ENCODE data around the gene ATXN2.
"Not testable (repeated sequence)": the region's sequence is repeated elsewhere in the genome, so short reads cannot be mapped to it uniquely, and the experiment has no call there.

The ATXN2 gene

DNA sequence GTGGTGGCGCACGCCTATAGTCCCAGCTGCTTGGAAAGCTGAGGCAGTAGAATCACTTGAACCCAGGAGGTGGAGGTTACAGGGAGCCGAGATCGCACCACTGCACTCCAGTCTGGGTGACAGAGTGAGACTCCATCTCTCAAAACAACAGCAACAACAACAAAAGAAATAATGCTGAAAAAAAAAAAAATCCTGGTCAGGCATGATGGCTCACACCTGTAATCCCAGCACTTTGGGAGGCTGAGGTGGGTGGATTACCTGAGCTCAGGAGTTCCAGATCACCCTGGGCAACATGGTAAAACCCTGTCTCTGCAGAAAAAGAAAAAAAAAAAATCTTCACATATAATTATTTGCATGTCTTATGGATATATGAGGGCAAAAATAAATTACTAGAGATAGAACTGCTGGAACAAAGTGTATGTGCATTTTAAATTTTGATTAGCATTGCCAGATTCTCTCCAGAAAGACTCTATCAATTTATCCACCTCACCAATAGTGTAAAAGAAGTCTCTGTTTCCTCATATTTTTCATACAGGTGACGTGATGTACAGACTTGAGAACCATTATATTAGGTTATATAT is 75.4 kb downstream of the ATXN2 start:
- no peak overlapping the region for H3K4me3 Mint-ChIP-seq
- peaks cover 26% of the 10 kb centered on the region for H3K36me3 Mint-ChIP-seq (ENCODE audit: low read depth)
- peaks cover 3% of the 10 kb centered on the region for H3K4me1 Mint-ChIP-seq (ENCODE audit: low read depth)
- no peaks in the 10 kb centered on the region for H3K9me3 Mint-ChIP-seq
- no peaks in the 10 kb centered on the region for H3K27me3 Mint-ChIP-seq (ENCODE audit: low read depth)
- H3K27ac Mint-ChIP-seq, result no peak overlapping the region
- no peak for DNase-seq (ENCODE audit: low spot score)

DNA sequence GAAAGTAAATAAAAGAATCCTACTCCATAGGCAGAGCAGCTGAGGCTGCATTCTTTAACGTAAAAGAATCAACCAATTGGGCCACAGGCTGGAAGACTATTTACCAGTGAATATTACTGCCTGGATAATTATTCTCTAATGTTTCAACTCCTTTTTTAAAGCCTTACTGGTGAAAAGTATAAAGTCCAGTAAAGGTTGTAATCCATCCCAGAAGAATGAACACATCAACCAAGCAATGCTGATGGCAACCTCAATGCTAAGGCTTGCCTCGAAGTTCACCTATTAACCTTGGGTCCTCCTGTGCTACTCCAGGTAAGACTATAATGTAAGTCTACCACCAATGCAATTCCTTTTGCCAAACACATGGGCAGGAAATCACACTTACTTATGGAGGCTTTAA is 77.3 kb downstream of the ATXN2 start:
- H3K27ac Mint-ChIP-seq, result no peak overlapping the region
- no peaks in the 10 kb centered on the region for H3K27me3 Mint-ChIP-seq (ENCODE audit: low read depth)
- no peaks in the 10 kb centered on the region for H3K9me3 Mint-ChIP-seq
- peaks cover 3% of the 10 kb centered on the region for H3K4me1 Mint-ChIP-seq (ENCODE audit: low read depth)
- H3K4me3 Mint-ChIP-seq, result no peak overlapping the region
- DNase-seq (ENCODE audit: low spot score), result no peak
- H3K36me3 Mint-ChIP-seq (ENCODE audit: low read depth), result peaks cover 24% of the 10 kb centered on the region

DNA sequence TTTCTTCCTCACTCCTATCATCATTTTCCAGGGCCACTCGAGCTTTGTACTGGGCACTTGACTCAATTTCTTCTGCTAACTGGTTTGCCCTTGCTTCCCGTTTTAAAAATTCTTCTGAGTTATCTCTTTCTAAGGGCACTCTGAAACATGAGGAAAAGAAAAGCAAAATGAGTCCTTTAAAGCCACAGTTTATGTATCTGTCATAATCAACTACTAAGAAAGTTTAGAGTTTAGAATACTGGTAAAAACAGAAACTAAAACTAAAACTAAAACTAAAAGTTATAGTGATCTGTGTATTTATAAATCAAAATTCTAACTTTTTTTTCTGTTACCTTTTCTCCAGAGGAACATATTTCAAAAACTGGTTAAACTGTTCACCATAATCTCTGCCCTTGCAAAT is 79.2 kb downstream of the ATXN2 start:
- peak overlapping the region; percentile 62 for H3K27ac Mint-ChIP-seq
- H3K4me3 Mint-ChIP-seq, result no peak overlapping the region
- no peaks in the 10 kb centered on the region for H3K27me3 Mint-ChIP-seq (ENCODE audit: low read depth)
- no peaks in the 10 kb centered on the region for H3K9me3 Mint-ChIP-seq
- H3K4me1 Mint-ChIP-seq (ENCODE audit: low read depth), result peaks cover 3% of the 10 kb centered on the region
- DNase-seq (ENCODE audit: low spot score), result no peak
- peaks cover 21% of the 10 kb centered on the region for H3K36me3 Mint-ChIP-seq (ENCODE audit: low read depth)

DNA sequence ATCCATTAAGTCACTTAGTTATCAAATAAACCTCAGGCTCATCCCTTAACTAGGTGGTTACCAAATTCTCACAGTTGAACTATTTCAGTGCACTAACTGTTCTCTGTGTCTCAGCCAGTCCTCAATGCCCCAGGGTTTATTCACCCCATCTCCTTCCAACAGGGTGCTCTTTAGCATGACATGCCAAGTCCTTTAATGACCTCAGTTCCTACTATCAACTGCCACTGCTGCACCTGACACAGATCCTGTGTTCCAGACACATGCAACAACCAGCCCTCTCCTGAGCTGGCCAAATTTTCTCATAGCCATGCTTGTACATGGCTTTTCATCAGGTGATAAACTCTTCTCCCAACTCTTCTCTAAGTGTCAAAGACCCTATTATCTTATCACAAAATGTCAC is 80.0 kb downstream of the ATXN2 start:
- H3K4me3 Mint-ChIP-seq, result no peak overlapping the region
- H3K36me3 Mint-ChIP-seq (ENCODE audit: low read depth), result peaks cover 15% of the 10 kb centered on the region
- no peak for DNase-seq (ENCODE audit: low spot score)
- no peak overlapping the region for H3K27ac Mint-ChIP-seq
- H3K27me3 Mint-ChIP-seq (ENCODE audit: low read depth), result no peaks in the 10 kb centered on the region
- H3K9me3 Mint-ChIP-seq, result no peaks in the 10 kb centered on the region
- peaks cover 3% of the 10 kb centered on the region for H3K4me1 Mint-ChIP-seq (ENCODE audit: low read depth)

DNA sequence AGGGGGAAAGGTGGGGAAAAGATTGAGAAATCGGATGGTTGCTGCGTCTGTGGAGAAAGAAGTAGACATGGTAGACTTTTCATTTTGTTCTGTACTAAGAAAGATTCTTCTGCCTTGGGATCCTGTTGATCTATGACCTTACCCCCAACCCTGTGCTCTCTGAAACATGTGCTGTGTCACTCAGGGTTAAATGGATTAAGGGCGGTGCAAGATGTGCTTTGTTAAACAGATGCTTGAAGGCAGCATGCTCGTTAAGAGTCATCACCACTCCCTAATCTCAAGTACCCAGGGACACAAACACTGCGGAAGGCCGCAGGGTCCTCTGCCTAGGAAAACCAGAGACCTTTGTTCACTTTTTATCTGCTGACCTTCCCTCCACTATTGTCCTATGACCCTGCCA is 91.4 kb downstream of the ATXN2 start:
- not testable (repeated sequence) for DNase-seq (ENCODE audit: low spot score); H3K4me1 Mint-ChIP-seq (ENCODE audit: low read depth); H3K27me3 Mint-ChIP-seq (ENCODE audit: low read depth); H3K4me3 Mint-ChIP-seq; H3K9me3 Mint-ChIP-seq; H3K27ac Mint-ChIP-seq
- H3K36me3 Mint-ChIP-seq (ENCODE audit: low read depth), result peaks cover 36% of the 10 kb centered on the region

DNA sequence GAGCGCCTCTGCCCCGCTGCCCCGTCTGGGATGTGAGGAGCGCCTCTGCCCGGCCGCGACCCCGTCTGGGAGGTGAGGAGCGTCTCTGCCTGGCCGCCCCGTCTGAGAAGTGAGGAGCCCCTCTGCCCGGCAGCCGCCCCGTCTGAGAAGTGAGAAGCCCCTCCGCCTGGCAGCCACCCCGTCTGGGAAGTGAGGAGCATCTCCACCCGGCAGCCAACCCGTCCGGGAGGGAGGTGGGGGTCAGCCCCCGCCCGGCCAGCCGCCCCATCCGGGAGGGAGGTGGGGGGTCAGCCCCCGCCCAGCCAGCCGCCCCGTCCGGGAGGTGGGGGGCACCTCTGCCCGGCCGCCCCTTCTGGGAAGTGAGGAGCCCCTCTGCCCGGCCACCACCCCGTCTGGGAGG is 91.9 kb downstream of the ATXN2 start:
- H3K4me3 Mint-ChIP-seq; H3K4me1 Mint-ChIP-seq (ENCODE audit: low read depth); H3K9me3 Mint-ChIP-seq; H3K27ac Mint-ChIP-seq; H3K27me3 Mint-ChIP-seq (ENCODE audit: low read depth); DNase-seq (ENCODE audit: low spot score): not testable (repeated sequence)
- peaks cover 38% of the 10 kb centered on the region for H3K36me3 Mint-ChIP-seq (ENCODE audit: low read depth)

DNA sequence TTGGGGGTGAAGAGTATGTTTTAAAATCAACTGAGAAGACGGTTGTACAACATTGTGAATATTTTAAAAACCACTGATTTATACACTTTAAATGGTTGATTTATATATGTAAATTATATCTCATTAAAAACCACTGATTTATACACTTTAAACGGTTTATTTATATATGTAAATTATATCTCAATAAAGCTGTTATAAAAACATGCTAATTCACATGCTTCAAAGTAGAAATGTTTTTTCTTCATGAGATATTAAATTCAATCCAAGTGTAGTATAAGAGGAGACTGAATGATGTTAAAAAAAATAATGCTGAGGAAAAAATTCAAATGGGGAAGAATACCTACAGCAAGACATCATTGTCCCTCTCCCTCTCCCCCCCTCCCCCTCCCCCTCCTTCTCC is 92.9 kb downstream of the ATXN2 start:
- peaks cover 38% of the 10 kb centered on the region for H3K36me3 Mint-ChIP-seq (ENCODE audit: low read depth)
- no peaks in the 10 kb centered on the region for H3K27me3 Mint-ChIP-seq (ENCODE audit: low read depth)
- no peaks in the 10 kb centered on the region for H3K9me3 Mint-ChIP-seq
- peaks cover 9% of the 10 kb centered on the region for H3K4me1 Mint-ChIP-seq (ENCODE audit: low read depth)
- no peak overlapping the region for H3K4me3 Mint-ChIP-seq
- H3K27ac Mint-ChIP-seq, result no peak overlapping the region
- no peak for DNase-seq (ENCODE audit: low spot score)

DNA sequence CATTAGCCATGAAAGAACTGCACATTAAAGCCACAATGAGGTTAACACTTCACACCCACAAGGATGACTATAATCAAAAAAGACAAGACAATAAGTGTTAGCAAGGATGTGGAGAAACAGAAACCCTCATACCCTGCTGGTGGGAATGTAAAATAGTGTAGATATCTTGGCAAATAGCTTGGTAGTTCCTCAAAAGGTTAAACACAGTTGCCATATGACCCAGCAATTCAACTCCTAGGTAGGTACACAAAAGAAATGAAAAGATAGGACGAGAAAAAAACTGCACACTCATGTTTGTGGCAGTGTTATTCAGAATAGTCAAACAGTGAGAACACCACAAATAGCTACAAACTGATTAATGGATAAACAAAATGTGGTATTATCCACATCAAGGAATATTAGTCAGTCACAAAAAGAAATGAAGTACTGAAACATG is 93.5 kb downstream of the ATXN2 start:
- no peak for DNase-seq (ENCODE audit: low spot score)
- Mint-ChIP-seq H3K27me3 (ENCODE audit: low read depth) (no peaks in the 10 kb centered on the region), H3K9me3 (no peaks in the 10 kb centered on the region), H3K4me1 (ENCODE audit: low read depth) (peaks cover 9% of the 10 kb centered on the region), H3K27ac (no peak overlapping the region), H3K36me3 (ENCODE audit: low read depth) (peaks cover 34% of the 10 kb centered on the region), H3K4me3 (no peak overlapping the region)

DNA sequence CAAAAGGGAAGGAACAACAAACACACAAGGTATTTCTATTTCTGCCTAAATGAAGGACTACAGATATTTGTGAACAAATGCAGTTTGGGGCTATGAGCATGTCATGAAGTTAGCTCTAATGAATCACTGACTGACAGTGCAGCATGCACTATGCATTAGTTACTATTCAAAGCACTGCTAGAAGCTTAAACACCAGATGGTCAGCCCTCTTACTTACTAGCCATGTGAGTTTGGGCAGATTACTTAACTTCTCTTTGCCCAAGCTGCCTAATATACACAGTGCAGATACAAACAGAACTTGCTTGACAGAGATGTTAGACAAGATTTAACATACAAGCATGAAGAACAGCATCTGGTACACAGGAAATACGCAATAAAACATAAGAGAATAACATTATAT is 96.0 kb downstream of the ATXN2 start:
- H3K9me3 Mint-ChIP-seq, result no peaks in the 10 kb centered on the region
- peaks cover 9% of the 10 kb centered on the region for H3K4me1 Mint-ChIP-seq (ENCODE audit: low read depth)
- no peak overlapping the region for H3K4me3 Mint-ChIP-seq
- peaks cover 34% of the 10 kb centered on the region for H3K36me3 Mint-ChIP-seq (ENCODE audit: low read depth)
- no peak for DNase-seq (ENCODE audit: low spot score)
- no peak overlapping the region for H3K27ac Mint-ChIP-seq
- no peaks in the 10 kb centered on the region for H3K27me3 Mint-ChIP-seq (ENCODE audit: low read depth)

DNA sequence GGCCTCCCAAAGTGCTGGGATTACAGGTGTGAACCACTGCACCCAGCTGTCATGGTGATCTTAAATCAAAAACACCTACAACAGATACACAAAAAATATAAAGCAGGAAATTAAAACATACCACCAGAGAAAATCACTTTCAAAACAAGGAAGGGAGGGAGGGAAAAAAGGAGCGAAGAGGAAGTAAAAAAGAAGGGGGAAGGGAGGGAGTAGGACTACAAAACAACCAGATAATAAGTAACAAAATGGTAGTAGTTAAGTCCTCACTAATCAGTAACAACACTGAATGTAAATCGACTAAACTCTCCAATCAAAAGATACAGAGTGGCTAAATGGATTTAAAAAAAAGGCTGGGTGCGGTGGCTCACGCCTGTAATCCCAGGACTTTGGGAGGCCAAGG is 104.4 kb downstream of the ATXN2 start:
- no peak for DNase-seq (ENCODE audit: low spot score)
- H3K4me1 Mint-ChIP-seq (ENCODE audit: low read depth), result no peaks in the 10 kb centered on the region
- no peaks in the 10 kb centered on the region for H3K9me3 Mint-ChIP-seq
- H3K4me3 Mint-ChIP-seq, result no peak overlapping the region
- H3K27me3 Mint-ChIP-seq (ENCODE audit: low read depth), result no peaks in the 10 kb centered on the region
- no peak overlapping the region for H3K27ac Mint-ChIP-seq
- H3K36me3 Mint-ChIP-seq (ENCODE audit: low read depth), result peaks cover 17% of the 10 kb centered on the region

DNA sequence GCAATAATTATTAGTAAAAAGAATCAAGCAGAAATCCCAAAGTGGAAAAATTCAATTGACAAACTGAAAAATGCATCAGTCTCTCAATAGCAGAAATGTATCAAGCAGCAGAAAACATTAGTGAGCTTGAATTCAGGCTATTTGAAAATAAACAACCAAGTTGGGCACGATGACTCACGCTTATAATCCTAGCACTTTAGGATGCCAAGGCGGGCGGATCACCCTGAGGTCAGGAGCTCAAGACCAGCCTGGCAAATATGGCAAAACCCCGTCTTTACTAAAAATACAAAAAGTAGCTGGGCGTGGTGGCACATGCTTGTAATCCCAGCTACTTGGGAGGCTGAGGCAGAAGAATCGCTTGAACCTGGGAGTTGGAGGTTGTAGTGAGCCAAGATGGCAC is 106.1 kb downstream of the ATXN2 start:
- not testable (repeated sequence) for H3K4me3 Mint-ChIP-seq; H3K4me1 Mint-ChIP-seq (ENCODE audit: low read depth); H3K27ac Mint-ChIP-seq; H3K9me3 Mint-ChIP-seq; DNase-seq (ENCODE audit: low spot score); H3K27me3 Mint-ChIP-seq (ENCODE audit: low read depth)
- peaks cover 21% of the 10 kb centered on the region for H3K36me3 Mint-ChIP-seq (ENCODE audit: low read depth)

DNA sequence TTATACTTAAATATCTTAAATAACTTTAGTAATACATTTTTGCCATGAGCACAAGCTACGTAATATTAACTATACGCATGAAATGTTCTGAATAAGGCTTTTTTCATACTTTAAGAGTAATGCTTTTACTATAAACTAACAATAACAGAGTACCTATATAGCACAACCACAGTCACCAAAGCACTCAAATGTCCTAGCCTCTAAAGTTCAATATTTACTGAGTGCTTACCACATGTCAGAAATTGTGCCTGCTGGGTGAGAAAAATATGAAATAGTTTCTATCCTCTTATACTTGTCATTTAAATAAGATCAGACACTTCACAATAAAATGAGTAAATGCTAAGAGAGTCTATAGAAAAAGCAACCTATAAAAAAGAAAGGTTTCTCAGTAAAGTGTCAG is 110.3 kb downstream of the ATXN2 start:
- Mint-ChIP-seq H3K9me3 (no peaks in the 10 kb centered on the region), H3K36me3 (ENCODE audit: low read depth) (peaks cover 32% of the 10 kb centered on the region), H3K4me3 (no peak overlapping the region), H3K4me1 (ENCODE audit: low read depth) (no peaks in the 10 kb centered on the region), H3K27ac (no peak overlapping the region), H3K27me3 (ENCODE audit: low read depth) (no peaks in the 10 kb centered on the region)
- no peak for DNase-seq (ENCODE audit: low spot score)

DNA sequence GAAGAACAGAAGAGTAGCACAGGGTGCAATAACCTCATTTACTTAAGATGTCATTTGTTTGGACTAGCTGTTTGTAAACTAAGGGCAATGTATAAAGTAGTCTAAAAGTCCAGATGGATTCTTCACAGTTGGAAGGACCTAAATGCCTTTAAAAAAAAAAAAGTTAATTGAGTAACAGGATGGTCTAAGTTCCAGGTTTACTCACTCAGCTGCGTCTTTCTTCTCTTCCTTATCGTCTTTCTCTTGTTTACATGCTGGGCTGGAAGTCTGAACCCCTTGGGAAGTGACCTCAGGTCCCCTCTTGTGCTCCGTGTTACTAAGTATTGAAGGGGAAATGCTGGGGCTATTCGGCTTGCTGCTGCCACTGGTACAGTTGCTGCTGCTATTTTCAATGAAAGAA is 110.8 kb downstream of the ATXN2 start:
- H3K4me3 Mint-ChIP-seq, result no peak overlapping the region
- no peaks in the 10 kb centered on the region for H3K27me3 Mint-ChIP-seq (ENCODE audit: low read depth)
- H3K27ac Mint-ChIP-seq, result peak overlapping the region; percentile 45
- peaks cover 36% of the 10 kb centered on the region for H3K36me3 Mint-ChIP-seq (ENCODE audit: low read depth)
- H3K4me1 Mint-ChIP-seq (ENCODE audit: low read depth), result no peaks in the 10 kb centered on the region
- DNase-seq (ENCODE audit: low spot score), result no peak
- H3K9me3 Mint-ChIP-seq, result no peaks in the 10 kb centered on the region

DNA sequence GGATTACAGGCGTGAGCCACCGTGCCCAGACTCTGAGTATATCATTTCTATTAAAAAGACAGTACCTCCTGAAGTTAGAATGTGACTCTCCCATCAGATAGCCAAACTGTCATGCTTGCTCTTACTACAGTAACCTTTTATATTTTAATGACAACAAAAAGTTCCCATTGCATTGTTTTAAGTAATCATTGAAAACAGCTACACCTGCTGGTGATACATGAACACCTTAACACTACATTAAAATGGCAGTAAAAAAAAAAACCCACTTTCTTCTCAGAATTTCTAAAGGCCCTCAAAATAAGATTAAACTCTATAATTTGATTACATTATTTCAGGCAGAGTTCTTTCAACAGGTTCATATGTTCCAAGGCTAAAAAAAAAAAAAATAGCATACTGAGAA is 116.7 kb downstream of the ATXN2 start:
- no peaks in the 10 kb centered on the region for H3K4me1 Mint-ChIP-seq (ENCODE audit: low read depth)
- H3K9me3 Mint-ChIP-seq, result no peaks in the 10 kb centered on the region
- peaks cover 27% of the 10 kb centered on the region for H3K36me3 Mint-ChIP-seq (ENCODE audit: low read depth)
- DNase-seq (ENCODE audit: low spot score), result no peak
- H3K27me3 Mint-ChIP-seq (ENCODE audit: low read depth), result no peaks in the 10 kb centered on the region
- no peak overlapping the region for H3K27ac Mint-ChIP-seq
- no peak overlapping the region for H3K4me3 Mint-ChIP-seq

DNA sequence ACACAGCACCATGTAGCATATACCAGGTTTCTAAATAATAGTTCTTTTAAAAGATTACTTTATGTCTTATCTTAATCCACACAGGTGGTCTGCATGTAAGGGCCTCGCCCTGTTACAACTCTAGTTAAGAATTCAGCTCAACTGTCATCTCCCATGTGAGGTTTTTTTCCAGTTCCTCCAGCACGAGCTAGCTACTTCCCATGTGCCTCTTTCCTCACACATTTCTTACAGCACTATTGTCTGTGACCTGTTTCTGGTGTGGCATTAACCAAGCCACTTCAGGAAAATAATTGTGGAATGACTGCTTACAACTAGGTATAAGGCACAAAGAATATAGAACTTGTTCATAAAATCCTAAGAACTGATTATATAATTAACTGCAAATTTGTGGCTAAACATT is 127.9 kb downstream of the ATXN2 start:
- peaks cover 28% of the 10 kb centered on the region for H3K36me3 Mint-ChIP-seq (ENCODE audit: low read depth)
- H3K4me3 Mint-ChIP-seq, result no peak overlapping the region
- H3K27ac Mint-ChIP-seq, result no peak overlapping the region

More for the DNA sequence above, 127.9 kb downstream of the ATXN2 start:
- no peak for DNase-seq (ENCODE audit: low spot score)
- H3K27me3 Mint-ChIP-seq (ENCODE audit: low read depth), result no peaks in the 10 kb centered on the region
- no peaks in the 10 kb centered on the region for H3K4me1 Mint-ChIP-seq (ENCODE audit: low read depth)
- no peaks in the 10 kb centered on the region for H3K9me3 Mint-ChIP-seq

Data from T-helper 2 cell treated with Interferon-gamma antibody and Interleukin-4, amounts not matched to agents 5 μg/mL and 100 μg/mL, for 36 hours (primary cell).